Right lobe of liver (tissue), 4 donors: ENCODE data around the gene TEX44.

ENCODE experiments used
- POLR2A ChIP-seq: fragments of 450-650 bp; IDR thresholded peaks from one replicate; pipeline ENCODE4 v1.6.1; 2017; ENCODE audit warnings: antibody characterized with exemption, mild to moderate bottlenecking
- TF ChIP-seq, protein P1 (sequence below), 4 donors: fragments of 200-600 bp in 3 of 4; fragments of 450-650 bp in 1 of 4; IDR thresholded peaks; one replicate each; pipeline versions ENCODE4 v1.5.1 to v1.8.0; 2016 to 2022; ENCODE audit warnings: antibody characterized with exemption in 4 of 4, mild to moderate bottlenecking in 2 of 4
- donor health status: DM: no; HTN: no; CAD: no.
- donor health status: DM: no; HTN: no; CAD: no.
- donor health status: DM: no; HTN: yes; CAD: no.

DNA sequence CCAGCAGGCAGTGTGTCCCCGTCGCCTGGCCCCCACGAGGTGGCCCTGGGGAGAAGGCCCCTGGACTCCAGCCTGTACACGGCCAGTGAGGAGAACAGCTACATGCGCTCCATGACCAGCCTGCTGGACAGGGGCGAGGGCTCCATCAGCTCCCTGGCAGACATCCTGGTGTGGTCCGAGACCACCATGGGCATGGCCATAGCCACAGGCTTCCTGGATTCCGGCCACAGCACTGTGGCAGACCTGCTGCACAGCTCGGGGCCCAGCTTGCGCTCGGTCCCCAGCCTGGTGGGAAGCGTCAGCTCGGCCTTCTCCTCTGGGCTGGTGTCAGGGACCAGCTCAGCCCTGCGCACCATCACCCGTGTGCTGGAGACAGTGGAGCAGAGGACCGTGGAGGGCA lies 1.0 kb downstream of the TEX44 start:
- TF ChIP-seq POLR2A = no peak
- TF ChIP-seq, protein P1, sequence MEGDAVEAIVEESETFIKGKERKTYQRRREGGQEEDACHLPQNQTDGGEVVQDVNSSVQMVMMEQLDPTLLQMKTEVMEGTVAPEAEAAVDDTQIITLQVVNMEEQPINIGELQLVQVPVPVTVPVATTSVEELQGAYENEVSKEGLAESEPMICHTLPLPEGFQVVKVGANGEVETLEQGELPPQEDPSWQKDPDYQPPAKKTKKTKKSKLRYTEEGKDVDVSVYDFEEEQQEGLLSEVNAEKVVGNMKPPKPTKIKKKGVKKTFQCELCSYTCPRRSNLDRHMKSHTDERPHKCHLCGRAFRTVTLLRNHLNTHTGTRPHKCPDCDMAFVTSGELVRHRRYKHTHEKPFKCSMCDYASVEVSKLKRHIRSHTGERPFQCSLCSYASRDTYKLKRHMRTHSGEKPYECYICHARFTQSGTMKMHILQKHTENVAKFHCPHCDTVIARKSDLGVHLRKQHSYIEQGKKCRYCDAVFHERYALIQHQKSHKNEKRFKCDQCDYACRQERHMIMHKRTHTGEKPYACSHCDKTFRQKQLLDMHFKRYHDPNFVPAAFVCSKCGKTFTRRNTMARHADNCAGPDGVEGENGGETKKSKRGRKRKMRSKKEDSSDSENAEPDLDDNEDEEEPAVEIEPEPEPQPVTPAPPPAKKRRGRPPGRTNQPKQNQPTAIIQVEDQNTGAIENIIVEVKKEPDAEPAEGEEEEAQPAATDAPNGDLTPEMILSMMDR (IDR thresholded peaks at IDR 0.05) = no peak
